PC-9 (cell line): ENCODE data around the gene CBX7.

ENCODE experiments used
- CTCF ChIP-seq: fragments of 200-600 bp; sonication (generic); conservative IDR thresholded peaks from 2 replicates; pipeline ENCODE4 v1.6.1; 2017; ENCODE audit warnings: mixed run types, antibody characterized with exemption, mild to moderate bottlenecking, moderate library complexity
- EZH2 ChIP-seq: fragments of 200-600 bp; sonication (generic); IDR thresholded peaks from 2 replicates; pipeline ENCODE4 v1.8.0; 2017; ENCODE audit warnings: antibody characterized with exemption, low read depth

- no peak for TF ChIP-seq CTCF
- TF ChIP-seq EZH2, result no peak
Measured at GRCh38 chr22:39125622-39126021, 26.9 kb downstream of the CBX7 start.
